K562 (cell line): ENCODE data around the gene ZBTB20. TPM values are rescaled to one million over a fixed set of nuclear protein-coding genes. Genes with fewer than 3 reads are reported as not detected.

Experiments used
- ATAC-seq: fragments of 200-7000 bp; cut with Tn5 transposase; 3 replicates; pipeline ENCODE4 v1.9.1; 2020; ENCODE audit warnings: moderate library complexity
- BruUV-seq: library from RNA; stranded (reverse); fragments of 400-500 nt; replicated peaks from 2 replicates; lab custom pipeline; 2021; lab: Mats Ljungman, UMichigan
- CTCF ChIA-PET: fragments of 300-600 bp; formaldehyde crosslinking; extraction: SDS; loops from one replicate; lab custom pipeline; 2021; ENCODE audit warnings: low intra/inter-chr PET ratio; lab: Yijun Ruan, JAX
- POLR2A ChIA-PET: fragments of 300-600, 350-650 bp; sonication (Branson Sonifier 250); formaldehyde crosslinking; extraction: SDS; loops from one replicate; lab custom pipeline; 2021; ENCODE audit warnings: antibody characterized with exemption, inconsistent platforms; lab: Yijun Ruan, JAX
- DNase-seq, 4 experiments: peaks; one replicate each; pipeline versions ENCODE4 v3.0.0 to v3.0.0-alpha.2; 2011 to 2018; ENCODE audit warnings: low spot score in 3 of 4, mixed read lengths in 3 of 4; ENCODE audit errors: extremely low read depth in 1 of 4
- FAIRE-seq: peaks from 2 replicates; lab custom pipeline; 2011; peaks lifted over from hg19 to GRCh38; lab: Jason Lieb, UNC
- H2AFZ ChIP-seq: 2 replicates; pipeline ENCODE4 v1.6.0; 2011; ENCODE audit warnings: low read depth, low read length, control low read depth, inconsistent platforms
- H3K27ac ChIP-seq: fragments of 200-600 bp; 3 replicates; pipeline ENCODE4 v1.8.0; 2011; ENCODE audit warnings: low read depth, mild to moderate bottlenecking, control low read depth, inconsistent platforms, low read length, moderate library complexity, mixed read lengths; ENCODE audit errors: extremely low read depth
- H3K27me3 ChIP-seq, 2 experiments: fragments of 300-600 bp in 1 of 2; 2 replicates in 1 of 2; 3 replicates in 1 of 2; pipeline versions ENCODE4 v1.6.0 to v1.8.0; 2011; ENCODE audit warnings: inconsistent platforms in 2 of 2, low read length in 2 of 2, mild to moderate bottlenecking in 1 of 2, mixed read lengths in 1 of 2, moderate library complexity in 1 of 2; ENCODE audit not compliant: control insufficient read depth in 2 of 2, insufficient read depth in 2 of 2
- H3K36me3 ChIP-seq: fragments of 300-600 bp; 3 replicates; pipeline ENCODE4 v1.8.0; 2011; ENCODE audit warnings: mild to moderate bottlenecking, low read length, inconsistent platforms; ENCODE audit not compliant: control insufficient read depth, insufficient read depth
- H3K4me1 ChIP-seq, 2 experiments: fragments of 200-600 bp in 1 of 2; replicated peaks in 1 of 2; 2 replicates in 1 of 2; 3 replicates in 1 of 2; pipeline versions ENCODE4 v1.5.1 to v1.8.0; 2011; ENCODE audit warnings: inconsistent platforms in 2 of 2, low read length in 2 of 2, mild to moderate bottlenecking in 1 of 2, mixed read lengths in 1 of 2, moderate library complexity in 1 of 2; ENCODE audit not compliant: control insufficient read depth in 2 of 2, insufficient read depth in 2 of 2
- H3K4me2 ChIP-seq: 2 replicates; pipeline ENCODE4 v1.6.1; 2011; ENCODE audit warnings: low read length, control low read depth, inconsistent platforms, mixed read lengths; ENCODE audit not compliant: insufficient read depth
- H3K4me3 ChIP-seq: fragments of 200-600 bp; sonication (generic), shearing (Covaris generic); 2 replicates; pipeline ENCODE4 v1.5.1; 2016; ENCODE audit warnings: control low read depth, inconsistent platforms
- H3K79me2 ChIP-seq: fragments of 200-600 bp; 3 replicates; pipeline ENCODE4 v1.8.0; 2011; ENCODE audit warnings: low read length, inconsistent platforms; ENCODE audit not compliant: control insufficient read depth, insufficient read depth
- H3K9ac ChIP-seq, 2 experiments: 2 replicates each; pipeline versions ENCODE4 v1.6.0 to v1.6.1; 2011; ENCODE audit warnings: low read depth in 2 of 2, low read length in 2 of 2, control low read depth in 1 of 2, inconsistent platforms in 1 of 2, mild to moderate bottlenecking in 1 of 2, mixed read lengths in 1 of 2; ENCODE audit not compliant: insufficient read depth in 1 of 2
- H3K9me1 ChIP-seq: one replicate; pipeline ENCODE4 v1.6.0; 2011; ENCODE audit warnings: inconsistent platforms, mild to moderate bottlenecking, low read length, moderate library complexity; ENCODE audit not compliant: control insufficient read depth, insufficient read depth
- H3K9me3 ChIP-seq: replicated peaks from 2 replicates; pipeline ENCODE4 v1.5.1; 2011; ENCODE audit warnings: low read depth, low read length, inconsistent platforms; ENCODE audit not compliant: control insufficient read depth, insufficient read depth
- H4K20me1 ChIP-seq: replicated peaks from 2 replicates; pipeline ENCODE4 v1.6.1; 2011; ENCODE audit warnings: low read length, inconsistent platforms, mixed read lengths; ENCODE audit not compliant: control insufficient read depth, insufficient read depth
- BRF2 ChIP-seq: IDR thresholded peaks from 3 replicates; pipeline ENCODE4 v1.6.1; 2011; ENCODE audit warnings: borderline replicate concordance, mild to moderate bottlenecking; ENCODE audit not compliant: insufficient read length, insufficient read depth
- DDX20 ChIP-seq: fragments of 450-650 bp; IDR thresholded peaks from 2 replicates; pipeline ENCODE4 v1.6.1; 2016; ENCODE audit warnings: missing genetic modification characterization, low read depth, mild to moderate bottlenecking, missing compliant biosample characterization, moderate library complexity
- DNMT1 ChIP-seq: fragments of 450-650 bp; IDR thresholded peaks from 2 replicates; pipeline ENCODE4 v1.6.1; 2016; ENCODE audit warnings: antibody characterized with exemption, mild to moderate bottlenecking
- DPF2 ChIP-seq: fragments of 450-650 bp; IDR thresholded peaks from 2 replicates; pipeline ENCODE4 v1.6.1; 2016
- HMBOX1 ChIP-seq: sonication (generic); IDR thresholded peaks from 2 replicates; pipeline ENCODE4 v1.6.1; 2016
- NBN ChIP-seq: fragments of 450-650 bp; IDR thresholded peaks from 2 replicates; pipeline ENCODE4 v1.6.1; 2016; ENCODE audit warnings: low read depth, mild to moderate bottlenecking
- SIN3A ChIP-seq, 2 experiments: fragments of 150-350 bp in 1 of 2; IDR thresholded peaks; 2 replicates each; pipeline ENCODE4 v1.6.1; 2011 to 2016; ENCODE audit warnings: borderline replicate concordance in 2 of 2, low read depth in 2 of 2, low read length in 2 of 2, mild to moderate bottlenecking in 2 of 2, moderate library complexity in 2 of 2; ENCODE audit not compliant: control insufficient read depth in 1 of 2
- SRSF3 ChIP-seq: fragments of 200-400 bp; formaldehyde crosslinking; IDR thresholded peaks from 2 replicates; pipeline ENCODE4 v1.6.1; 2016; ENCODE audit warnings: mild to moderate bottlenecking, low read length, moderate library complexity; ENCODE audit not compliant: insufficient read depth
- ZFP30 ChIP-seq: fragments of 250-450 bp; sonication (Bioruptor Pico); IDR thresholded peaks from 2 replicates; pipeline ENCODE4 v1.8.0; 2022; ENCODE audit warnings: moderate library complexity, mild to moderate bottlenecking, inconsistent platforms, borderline replicate concordance
- ZKSCAN3 ChIP-seq: fragments of 250-450 bp; sonication (Bioruptor Pico); IDR thresholded peaks from 2 replicates; pipeline ENCODE4 v1.4.0; 2020
- ZNF124 ChIP-seq: sonication (generic); formaldehyde crosslinking; IDR thresholded peaks from 2 replicates; pipeline ENCODE4 v1.8.1; 2022; ENCODE audit warnings: missing genetic modification reagents
- ZNF3 ChIP-seq: fragments of 250-450 bp; sonication (Bioruptor Pico); IDR thresholded peaks from 2 replicates; pipeline ENCODE4 v1.5.0; 2021; ENCODE audit warnings: mild to moderate bottlenecking, moderate library complexity
- ZNF76 ChIP-seq: fragments of 250-450 bp; sonication (Bioruptor Pico); IDR thresholded peaks from 2 replicates; pipeline ENCODE4 v1.4.0; 2020; ENCODE audit warnings: mild to moderate bottlenecking, moderate library complexity, borderline replicate concordance
- WGBS: fragments of 100-300 bp; shearing (Covaris generic); methylation state at CpG from one replicate; pipeline ENCODE4 v1.1.6; 2016; ENCODE audit warnings: low coverage, mixed read lengths; ENCODE audit not compliant: insufficient coverage; ENCODE audit errors: missing lambda C conversion rate; 5-methylcytosine and 5-hydroxymethylcytosine counted together
- in situ Hi-C: fragments of 300-500 bp; cut with MboI; formaldehyde crosslinking; loops from 4 replicates; pipeline ENCODE4 v1.15.0; 2018; ENCODE audit warnings: inconsistent platforms, mixed read lengths
- intact Hi-C: fragments of 100-400 bp; cut with micrococcal nuclease; formaldehyde crosslinking; loops from 2 replicates; pipeline ENCODE4 v1.14.2; 2022
- polyA plus RNA-seq, 8 experiments: library from polyadenylated mRNA; depleted of rRNA in 4 of 8; stranded (reverse) in 5 of 8; unstranded in 3 of 8; fragments of >200 nt; fragmentation: Nextera tagmentation in 2 of 8; fragmentation: Illumina TruSeq in 1 of 8; extraction: Ambion mirVana in 2 of 8; extraction: Trizol in 1 of 8; gene quantifications; 2 replicates each; pipeline versions ENCODE4 v1.2.1 to v1.2.3, GENCODE V29; 2011 to 2014; ENCODE audit warnings: inconsistent platforms in 1 of 8, missing spikeins in 1 of 8
- total RNA-seq, 7 experiments: library from RNA; depleted of rRNA in 6 of 7; stranded (reverse); fragments of >200 nt in 6 of 7; fragmentation: Illumina TruSeq in 2 of 7; extraction: Trizol in 2 of 7; gene quantifications; 2 replicates each; pipeline versions ENCODE4 v1.2.1 to v1.2.3, GENCODE V29; 2011 to 2021; ENCODE audit warnings: low replicate concordance in 1 of 7
- TF ChIP-seq, protein P1 (sequence below): fragments of 450-650 bp; IDR thresholded peaks from 2 replicates; pipeline ENCODE4 v1.6.1; 2016; ENCODE audit warnings: missing biosample characterization, missing genetic modification characterization
- TF ChIP-seq, protein P2 (sequence below): sonication (generic); formaldehyde crosslinking; IDR thresholded peaks from 2 replicates; pipeline ENCODE4 v1.8.1; 2023; ENCODE audit warnings: mild to moderate bottlenecking, missing genetic modification reagents, moderate library complexity
- TF ChIP-seq, protein P3 (sequence below): fragments of 250-450 bp; sonication (Bioruptor Pico); IDR thresholded peaks from 2 replicates; pipeline ENCODE4 v1.4.0; 2020; ENCODE audit warnings: borderline replicate concordance

The ZBTB20 gene
- total and polyA plus RNA-seq, 9 of the 15 experiments (the other 6 are each of a cell fraction or from before 2014, with no cell fraction given): 0.17 to 1.7 (median 0.45) TPM

GRCh38 chr3:114528517-114528916 is 618.6 kb downstream of the ZBTB20 start:
- Histone ChIP-seq H3K9me1 (no peaks in the 10 kb centered on the region), H3K4me1 (no peaks in the 10 kb centered on the region), H4K20me1 (no peaks in the 10 kb centered on the region), H3K27me3 (no peaks in the 10 kb centered on the region), H3K9ac (no peak overlapping the region), H3K4me3 (no peak overlapping the region), H3K4me2 (no peak overlapping the region), H3K9me3 (no peaks in the 10 kb centered on the region), H3K36me3 (no peaks in the 10 kb centered on the region), H3K27ac (no peak overlapping the region), H3K79me2 (no peaks in the 10 kb centered on the region), H2AFZ (no peak overlapping the region)
- in situ Hi-C loops: no loop called here
- no TSS peak for BruUV-seq
- intact Hi-C loops: no loop called here
- ChIA-PET POLR2A (interaction anchor here (0.6 kb wide), 1 partner anchor 1493 kb away, joined by 3 read pairs; no protein-coding TSS in a partner anchor), CTCF (no interaction called here)
- DNase-seq: no peak
- FAIRE-seq: no peak
- WGBS: 6% methylated on average over 3 of the region's 3 CpGs
- no peak for ATAC-seq
- TF ChIP-seq, protein P1, sequence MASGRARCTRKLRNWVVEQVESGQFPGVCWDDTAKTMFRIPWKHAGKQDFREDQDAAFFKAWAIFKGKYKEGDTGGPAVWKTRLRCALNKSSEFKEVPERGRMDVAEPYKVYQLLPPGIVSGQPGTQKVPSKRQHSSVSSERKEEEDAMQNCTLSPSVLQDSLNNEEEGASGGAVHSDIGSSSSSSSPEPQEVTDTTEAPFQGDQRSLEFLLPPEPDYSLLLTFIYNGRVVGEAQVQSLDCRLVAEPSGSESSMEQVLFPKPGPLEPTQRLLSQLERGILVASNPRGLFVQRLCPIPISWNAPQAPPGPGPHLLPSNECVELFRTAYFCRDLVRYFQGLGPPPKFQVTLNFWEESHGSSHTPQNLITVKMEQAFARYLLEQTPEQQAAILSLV (tag): no peak
- no peak for TF ChIP-seq DPF2
- no peak for TF ChIP-seq ZNF3 (CRISPR knock-in tag)
- TF ChIP-seq, protein P2, sequence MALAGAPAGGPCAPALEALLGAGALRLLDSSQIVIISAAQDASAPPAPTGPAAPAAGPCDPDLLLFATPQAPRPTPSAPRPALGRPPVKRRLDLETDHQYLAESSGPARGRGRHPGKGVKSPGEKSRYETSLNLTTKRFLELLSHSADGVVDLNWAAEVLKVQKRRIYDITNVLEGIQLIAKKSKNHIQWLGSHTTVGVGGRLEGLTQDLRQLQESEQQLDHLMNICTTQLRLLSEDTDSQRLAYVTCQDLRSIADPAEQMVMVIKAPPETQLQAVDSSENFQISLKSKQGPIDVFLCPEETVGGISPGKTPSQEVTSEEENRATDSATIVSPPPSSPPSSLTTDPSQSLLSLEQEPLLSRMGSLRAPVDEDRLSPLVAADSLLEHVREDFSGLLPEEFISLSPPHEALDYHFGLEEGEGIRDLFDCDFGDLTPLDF (CRISPR knock-in tag): no peak
- TF ChIP-seq, protein P3, sequence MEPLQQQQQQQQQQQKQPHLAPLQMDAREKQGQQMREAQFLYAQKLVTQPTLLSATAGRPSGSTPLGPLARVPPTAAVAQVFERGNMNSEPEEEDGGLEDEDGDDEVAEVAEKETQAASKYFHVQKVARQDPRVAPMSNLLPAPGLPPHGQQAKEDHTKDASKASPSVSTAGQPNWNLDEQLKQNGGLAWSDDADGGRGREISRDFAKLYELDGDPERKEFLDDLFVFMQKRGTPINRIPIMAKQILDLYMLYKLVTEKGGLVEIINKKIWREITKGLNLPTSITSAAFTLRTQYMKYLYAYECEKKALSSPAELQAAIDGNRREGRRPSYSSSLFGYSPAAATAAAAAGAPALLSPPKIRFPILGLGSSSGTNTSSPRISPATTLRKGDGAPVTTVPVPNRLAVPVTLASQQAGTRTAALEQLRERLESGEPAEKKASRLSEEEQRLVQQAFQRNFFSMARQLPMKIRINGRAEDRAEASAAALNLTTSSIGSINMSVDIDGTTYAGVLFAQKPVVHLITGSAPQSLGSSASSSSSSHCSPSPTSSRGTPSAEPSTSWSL (CRISPR knock-in tag): no peak
- TF ChIP-seq DDX20 (tag): no peak
- TF ChIP-seq NBN: no peak
- no peak for TF ChIP-seq HMBOX1
- TF ChIP-seq ZNF76 (CRISPR knock-in tag): no peak
- TF ChIP-seq ZFP30 (CRISPR knock-in tag): no peak
- TF ChIP-seq SRSF3: no peak
- TF ChIP-seq BRF2: no peak
- no peak for TF ChIP-seq ZKSCAN3 (CRISPR knock-in tag)
- TF ChIP-seq ZNF124 (CRISPR knock-in tag): no peak
- TF ChIP-seq DNMT1: no peak
- TF ChIP-seq SIN3A (IDR thresholded peaks at IDR 0.05; ENCODE audit: borderline replicate concordance in 2 of 2, control insufficient read depth in 1 of 2, low read depth in 2 of 2, low read length in 2 of 2): no peak
